Measurements from ENCODE around the gene EXOC3L1.

Gene EXOC3L1

DNA sequence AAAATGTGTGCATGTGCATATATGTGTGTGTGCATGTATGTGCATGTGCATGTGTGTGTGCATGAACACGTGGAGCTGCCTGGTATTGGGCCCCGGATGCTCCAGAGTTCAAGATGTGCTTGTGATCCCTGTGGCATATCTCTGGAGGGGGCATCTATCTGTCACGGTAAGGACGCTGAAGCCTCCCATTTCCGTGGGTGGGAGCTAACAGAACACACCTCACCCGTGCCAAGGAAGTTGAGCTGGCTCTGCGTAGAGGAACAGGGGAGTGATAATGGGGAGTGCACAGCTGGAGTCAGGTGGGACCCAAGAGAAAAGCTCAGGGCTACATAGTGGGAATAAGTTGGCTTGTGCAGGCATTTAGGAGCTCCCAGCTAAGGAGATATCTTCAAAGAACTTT lies 21.7 kb upstream of the EXOC3L1 start:
- DNase-seq (ENCODE audit: low read depth, low spot score): no peak
- ChIA-PET POLR2A (no interaction called here), CTCF (interaction anchor here (10.5 kb wide), 1 partner anchor 15 kb away, joined by 83 read pairs; the partner anchor contains the start of genes E2F4 and ELMO3)
- H3K4me3 ChIP-seq (ENCODE audit: low read depth, low read length): no peak overlapping the region
- TF ChIP-seq, protein P1, sequence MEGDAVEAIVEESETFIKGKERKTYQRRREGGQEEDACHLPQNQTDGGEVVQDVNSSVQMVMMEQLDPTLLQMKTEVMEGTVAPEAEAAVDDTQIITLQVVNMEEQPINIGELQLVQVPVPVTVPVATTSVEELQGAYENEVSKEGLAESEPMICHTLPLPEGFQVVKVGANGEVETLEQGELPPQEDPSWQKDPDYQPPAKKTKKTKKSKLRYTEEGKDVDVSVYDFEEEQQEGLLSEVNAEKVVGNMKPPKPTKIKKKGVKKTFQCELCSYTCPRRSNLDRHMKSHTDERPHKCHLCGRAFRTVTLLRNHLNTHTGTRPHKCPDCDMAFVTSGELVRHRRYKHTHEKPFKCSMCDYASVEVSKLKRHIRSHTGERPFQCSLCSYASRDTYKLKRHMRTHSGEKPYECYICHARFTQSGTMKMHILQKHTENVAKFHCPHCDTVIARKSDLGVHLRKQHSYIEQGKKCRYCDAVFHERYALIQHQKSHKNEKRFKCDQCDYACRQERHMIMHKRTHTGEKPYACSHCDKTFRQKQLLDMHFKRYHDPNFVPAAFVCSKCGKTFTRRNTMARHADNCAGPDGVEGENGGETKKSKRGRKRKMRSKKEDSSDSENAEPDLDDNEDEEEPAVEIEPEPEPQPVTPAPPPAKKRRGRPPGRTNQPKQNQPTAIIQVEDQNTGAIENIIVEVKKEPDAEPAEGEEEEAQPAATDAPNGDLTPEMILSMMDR (IDR thresholded peaks at IDR 0.05; ENCODE audit: insufficient read depth, low read length, missing control alignments): no peak

DNA sequence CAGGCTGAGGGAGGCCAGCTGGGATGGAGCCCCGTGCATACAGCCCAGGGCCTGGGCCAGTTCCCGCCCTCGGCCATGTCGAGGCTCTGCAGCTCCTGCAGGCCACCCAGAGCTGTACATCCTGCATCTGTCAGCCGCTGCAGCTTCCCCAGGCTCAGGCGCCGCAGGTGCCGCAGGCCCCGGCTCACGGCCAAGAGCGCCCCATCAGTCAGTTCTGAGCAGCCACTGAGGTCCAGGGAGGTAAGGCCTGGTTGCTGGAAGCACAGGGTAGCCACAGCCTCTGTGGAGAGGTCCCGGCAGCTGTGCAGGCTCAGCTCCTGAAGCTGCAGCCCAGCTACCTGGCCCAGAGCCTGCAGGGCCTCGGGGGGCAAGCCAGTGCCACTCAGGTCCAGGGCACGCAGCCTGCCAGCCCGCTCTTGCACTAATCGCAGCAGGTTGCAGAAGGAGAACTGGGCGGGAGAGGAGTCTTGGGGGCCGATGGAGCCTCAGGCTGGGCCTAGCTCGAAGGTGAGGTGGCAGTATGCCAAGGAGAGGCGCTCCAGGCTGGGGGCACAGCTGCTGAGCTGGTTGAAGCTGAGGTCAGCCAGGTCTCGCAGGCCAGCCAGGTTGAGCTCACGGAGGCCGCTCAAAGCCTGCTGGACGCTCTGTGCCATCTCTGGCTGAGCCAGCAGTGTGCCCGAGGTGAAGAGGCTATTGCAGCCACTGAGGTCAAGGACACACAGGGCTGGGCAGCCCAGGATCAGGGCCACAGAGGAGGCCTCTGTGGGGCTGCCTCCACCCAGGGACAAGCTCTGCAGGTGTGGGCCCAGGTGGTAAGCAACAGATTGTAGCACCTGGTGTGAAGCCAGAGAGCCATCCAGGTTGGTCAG lies 20.4 kb upstream of the EXOC3L1 start:
- CTCF ChIA-PET: interaction anchor here (10.5 kb wide), 1 partner anchor 14 kb away, joined by 83 read pairs; the partner anchor contains the start of genes E2F4 and ELMO3

DNA sequence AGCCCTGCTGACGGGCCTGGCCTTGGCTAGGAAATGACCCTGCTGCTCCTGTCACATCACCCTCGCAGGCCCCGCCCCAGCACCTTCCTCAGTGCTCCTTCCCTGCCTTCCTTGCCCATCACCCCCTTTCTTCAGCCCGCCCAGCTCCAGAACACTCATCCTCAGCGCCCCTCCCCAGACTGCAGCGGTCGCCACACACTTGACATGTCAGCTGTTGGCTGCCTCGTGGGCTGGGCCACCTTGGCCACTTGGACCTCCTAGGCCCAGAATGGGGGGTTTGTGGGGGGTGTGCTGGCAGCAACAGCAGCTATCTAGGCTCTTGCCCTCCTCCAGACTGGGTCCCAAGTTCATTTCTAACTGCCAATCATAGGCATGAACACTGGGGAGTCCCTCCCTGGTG lies 19.6 kb upstream of the EXOC3L1 start:
- TF ChIP-seq, protein P1 (IDR thresholded peaks at IDR 0.05; ENCODE audit: insufficient read depth, low read length, missing control alignments): no peak
- POLR2A ChIA-PET: interaction anchor here (1.1 to 2.2 kb wide), 2 partner anchors 17 to 39 kb away, joined by 5 to 9 read pairs; partner anchors contain the start of gene TMEM208

More for the DNA sequence above, 20.4 kb upstream of the EXOC3L1 start:
- H3K4me3 ChIP-seq (ENCODE audit: low read depth, low read length): no peak overlapping the region
- TF ChIP-seq, protein P1 (IDR thresholded peaks at IDR 0.05; ENCODE audit: insufficient read depth, low read length, missing control alignments): no peak
- DNase-seq (ENCODE audit: low read depth, low spot score): no peak
- POLR2A ChIA-PET: interaction anchor here (0.6 kb wide), 1 partner anchor 13 kb away, joined by 3 read pairs; no protein-coding TSS in a partner anchor

DNA sequence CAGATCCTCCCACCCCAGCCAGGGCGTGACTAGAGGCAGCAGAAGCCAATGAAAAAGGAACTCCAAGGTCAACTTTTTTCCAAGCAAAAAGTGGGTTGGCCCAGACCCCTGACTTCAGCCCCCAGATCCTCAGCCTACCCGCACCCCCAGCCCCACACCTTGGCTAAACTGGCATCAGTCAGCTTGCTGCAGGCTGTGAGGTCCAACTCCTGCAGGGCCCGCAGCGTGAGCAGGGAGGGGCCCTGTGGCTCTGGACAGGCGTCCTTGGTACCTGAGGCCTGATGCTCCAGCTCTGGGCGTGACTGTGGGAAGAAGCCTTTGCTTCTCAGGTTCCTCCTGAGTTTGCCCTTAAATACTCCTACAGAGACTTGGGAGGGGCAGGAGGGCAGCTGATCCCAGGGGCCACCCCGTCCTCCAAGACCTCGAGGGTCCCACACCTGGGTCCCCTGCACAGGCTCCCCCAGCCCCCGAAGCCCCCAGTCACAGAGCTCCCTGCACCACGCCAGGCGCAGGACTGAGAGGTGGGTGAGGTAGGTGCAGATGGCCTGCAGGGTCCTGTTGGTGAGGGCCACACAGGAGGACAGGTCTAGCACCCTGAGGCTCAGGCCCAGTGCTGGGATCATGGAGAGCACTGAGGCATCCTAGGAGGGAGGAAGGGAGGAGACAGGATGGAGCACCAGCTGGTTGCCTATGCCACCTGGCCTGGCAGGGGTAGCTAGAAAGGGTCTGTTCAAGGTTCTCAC lies 18.4 kb upstream of the EXOC3L1 start:
- no peak for DNase-seq (ENCODE audit: low read depth, low spot score)
- POLR2A ChIA-PET: interaction anchor here (0.6 to 2.2 kb wide), 8 partner anchors 9 to 100 kb away, joined by 3 to 9 read pairs (median 4); partner anchors contain the start of gene TMEM208
- CTCF ChIA-PET: interaction anchor here (1.0 to 10.5 kb wide), 6 partner anchors 10 to 131 kb away, joined by 3 to 83 read pairs (median 4); partner anchors contain the start of genes E2F4 and ELMO3
- H3K4me3 ChIP-seq (ENCODE audit: low read depth, low read length): no peak overlapping the region
- TF ChIP-seq, protein P1 (IDR thresholded peaks at IDR 0.05; ENCODE audit: insufficient read depth, low read length, missing control alignments): no peak

More for the DNA sequence above, 19.6 kb upstream of the EXOC3L1 start:
- DNase-seq (ENCODE audit: low read depth, low spot score): no peak
- CTCF ChIA-PET: interaction anchor here (1.2 to 10.5 kb wide), 2 partner anchors 11 to 13 kb away, joined by 3 to 83 read pairs; partner anchors contain the start of genes E2F4 and ELMO3
- no peak overlapping the region for H3K4me3 ChIP-seq (ENCODE audit: low read depth, low read length)

DNA sequence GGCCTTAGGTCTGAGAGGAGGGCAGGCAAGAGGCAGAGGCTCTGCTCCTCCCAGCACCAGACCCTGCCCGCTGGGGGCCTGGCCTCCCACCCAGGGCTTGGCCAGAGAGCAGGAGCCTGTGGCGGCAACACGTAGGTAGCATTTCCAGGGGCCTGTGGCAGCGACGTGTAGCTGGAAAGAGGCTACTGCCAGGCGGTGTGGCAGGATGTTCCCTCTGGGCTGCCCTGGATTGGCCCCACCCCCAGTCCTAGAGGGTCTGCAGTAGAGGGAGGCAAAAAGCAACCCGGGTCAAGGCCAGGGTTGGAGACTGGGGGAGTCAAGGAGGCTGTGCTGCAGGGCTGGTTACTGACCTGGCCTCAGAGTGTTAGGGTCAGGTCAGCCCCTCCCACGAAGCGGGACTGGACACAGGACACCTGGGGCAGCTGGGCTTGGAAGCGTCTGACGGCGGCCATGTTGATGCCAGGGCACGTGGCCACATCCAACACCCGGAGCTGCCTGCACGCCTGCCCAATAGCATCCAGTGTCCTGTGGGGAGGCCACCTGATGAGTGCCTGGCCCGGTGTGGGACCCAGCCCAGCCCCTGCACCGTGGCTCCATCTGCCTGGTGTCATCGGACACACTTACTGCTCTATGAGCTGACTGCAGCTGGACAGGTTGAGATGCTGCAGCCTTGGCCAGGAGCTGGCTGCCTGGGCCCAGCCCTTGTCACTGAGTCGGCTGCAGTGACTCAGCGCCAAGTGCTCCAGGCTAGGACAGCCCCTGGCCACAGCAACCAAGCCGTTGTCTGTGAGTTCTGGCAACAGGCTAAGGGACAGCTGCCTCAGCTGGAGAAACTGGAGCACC lies 17.5 kb upstream of the EXOC3L1 start:
- TF ChIP-seq, protein P1 (IDR thresholded peaks at IDR 0.05; ENCODE audit: insufficient read depth, low read length, missing control alignments): no peak
- no peak overlapping the region for H3K4me3 ChIP-seq (ENCODE audit: low read depth, low read length)
- ChIA-PET POLR2A (interaction anchor here (0.6 to 2.2 kb wide), 5 partner anchors 8 to 19 kb away, joined by 3 to 9 read pairs (median 4); partner anchors contain the start of gene TMEM208), CTCF (interaction anchor here (1.0 to 10.5 kb wide), 5 partner anchors 11 to 132 kb away, joined by 3 to 83 read pairs (median 4); partner anchors contain the start of genes E2F4 and ELMO3)
- DNase-seq (ENCODE audit: low read depth, low spot score): no peak

Measured in AG04449 (cell line).